GM12878 (cell line): ENCODE results near the gene CCDC88C. TPM values are rescaled to one million over a fixed set of nuclear protein-coding genes. Genes with fewer than 3 reads are reported as not detected.

Experiments
- ATAC-seq: fragments of 200-7000 bp; cut with Tn5 transposase; 3 replicates; pipeline ENCODE4 v1.9.1; 2020; ENCODE audit warnings: mild to moderate bottlenecking, moderate library complexity
- BruUV-seq: library from RNA; stranded (reverse); fragments of 400-500 nt; replicated peaks from 2 replicates; lab custom pipeline; 2021; lab: Mats Ljungman, UMichigan
- CTCF ChIA-PET: fragments of 300-600 bp; sonication (Branson Sonifier 250); formaldehyde crosslinking; extraction: SDS; loops from one replicate; lab custom pipeline; 2021; ENCODE audit warnings: inconsistent platforms; lab: Yijun Ruan, JAX
- POLR2A ChIA-PET: fragments of 350-600 bp; formaldehyde crosslinking; extraction: SDS; loops from one replicate; lab custom pipeline; 2021; ENCODE audit warnings: inconsistent platforms; lab: Charles Lee
- RAD21 ChIA-PET: fragments of 300-600 bp; sonication (Branson Sonifier 250); formaldehyde crosslinking; loops from one replicate; lab custom pipeline; 2023; ENCODE audit warnings: antibody characterized with exemption; ENCODE audit not compliant: unreplicated experiment; lab: Charles Lee
- SMC1A ChIA-PET: fragments of 300-600 bp; sonication (Branson Sonifier 250); formaldehyde crosslinking; loops from one replicate; lab custom pipeline; 2023; ENCODE audit not compliant: unreplicated experiment, uncharacterized antibody; lab: Charles Lee
- DNase-seq: peaks from one replicate; pipeline ENCODE4 v3.0.0-alpha.2; 2011; ENCODE audit warnings: low read depth, low spot score
- FAIRE-seq: peaks from 3 replicates; lab custom pipeline; 2011; peaks lifted over from hg19 to GRCh38; lab: Jason Lieb, UNC
- H2AFZ ChIP-seq: 2 replicates; pipeline ENCODE4 v1.6.0; 2011; ENCODE audit warnings: low read depth, low read length, control low read depth; ENCODE audit not compliant: control insufficient read depth
- H3K27ac ChIP-seq: 2 replicates; pipeline ENCODE4 v1.5.1; 2011; ENCODE audit warnings: control low read depth; ENCODE audit not compliant: control insufficient read depth, insufficient read depth
- H3K27me3 ChIP-seq, 2 experiments: replicated peaks in 1 of 2; 2 replicates each; pipeline versions ENCODE4 v1.6.0 to v1.6.1; 2011; ENCODE audit warnings: low read length in 1 of 2; ENCODE audit not compliant: control insufficient read depth in 2 of 2, insufficient read depth in 2 of 2
- H3K36me3 ChIP-seq, 2 experiments: 2 replicates each; pipeline ENCODE4 v1.5.1; 2011; ENCODE audit warnings: low read length in 1 of 2; ENCODE audit not compliant: control insufficient read depth in 2 of 2, insufficient read depth in 2 of 2
- H3K4me1 ChIP-seq: 2 replicates; pipeline ENCODE4 v1.6.1; 2011; ENCODE audit warnings: mild to moderate bottlenecking, low read length, moderate library complexity, mixed read lengths; ENCODE audit not compliant: control insufficient read depth, insufficient read depth
- H3K4me2 ChIP-seq: 2 replicates; pipeline ENCODE4 v1.6.0; 2011; ENCODE audit warnings: control low read depth; ENCODE audit not compliant: control insufficient read depth, insufficient read depth
- H3K4me3 ChIP-seq: fragments of 200-600 bp; sonication (generic); 2 replicates; pipeline ENCODE4 v1.5.1; 2016
- H3K79me2 ChIP-seq: 2 replicates; pipeline ENCODE4 v1.6.0; 2011; ENCODE audit warnings: low read length; ENCODE audit not compliant: control insufficient read depth, insufficient read depth
- H3K9ac ChIP-seq: 2 replicates; pipeline ENCODE4 v1.8.0; 2011; ENCODE audit warnings: low read length, control low read depth, mixed read lengths; ENCODE audit not compliant: control insufficient read depth, insufficient read depth
- H3K9me3 ChIP-seq: replicated peaks from 3 replicates; pipeline ENCODE4 v1.5.1; 2011; ENCODE audit warnings: mild to moderate bottlenecking, low read length; ENCODE audit not compliant: control insufficient read depth, insufficient read depth
- H4K20me1 ChIP-seq: 2 replicates; pipeline ENCODE4 v1.6.0; 2011; ENCODE audit not compliant: control insufficient read depth, insufficient read depth
- CBX3 ChIP-seq: fragments of 200-600 bp; sonication (generic); IDR thresholded peaks from 2 replicates; pipeline ENCODE4 v1.6.1; 2016; ENCODE audit warnings: low read depth, borderline replicate concordance
- CTCF ChIP-seq, 3 experiments: IDR thresholded peaks in 2 of 3; conservative IDR thresholded peaks in 1 of 3; 2 replicates each; pipeline ENCODE4 v1.5.1; 2011; ENCODE audit warnings: low read depth in 3 of 3, low read length in 3 of 3, mild to moderate bottlenecking in 3 of 3, control low read depth in 2 of 3, moderate library complexity in 2 of 3, inconsistent platforms in 1 of 3, mixed read lengths in 1 of 3; ENCODE audit not compliant: control insufficient read depth in 2 of 3, insufficient read depth in 1 of 3; ENCODE audit errors: extremely low read depth in 1 of 3
- ELK1 ChIP-seq: IDR thresholded peaks from 2 replicates; pipeline ENCODE4 v1.6.1; 2012; ENCODE audit warnings: low read depth, low read length, improper control_type of control experiment
- EP300 ChIP-seq, 2 experiments: fragments of 150-350 bp in 1 of 2; IDR thresholded peaks; 2 replicates each; pipeline ENCODE4 v1.6.1; 2011 to 2012; ENCODE audit warnings: low read depth in 2 of 2, low read length in 2 of 2, borderline replicate concordance in 1 of 2, improper control_type of control experiment in 1 of 2, inconsistent platforms in 1 of 2; ENCODE audit not compliant: control insufficient read depth in 1 of 2
- IKZF2 ChIP-seq, 2 experiments: fragments of 450-650 bp; IDR thresholded peaks; 2 replicates each; pipeline ENCODE4 v1.6.1; 2017; ENCODE audit warnings: mild to moderate bottlenecking in 2 of 2, moderate library complexity in 2 of 2
- KDM1A ChIP-seq: fragments of 200-600 bp; sonication (generic); IDR thresholded peaks from 2 replicates; pipeline ENCODE4 v1.6.1; 2016; ENCODE audit warnings: borderline replicate concordance
- KLF5 ChIP-seq: fragments of 450-650 bp; IDR thresholded peaks from 2 replicates; pipeline ENCODE4 v1.6.1; 2014; ENCODE audit warnings: mild to moderate bottlenecking; ENCODE audit not compliant: partially characterized antibody
- NR2C2 ChIP-seq: IDR thresholded peaks from 2 replicates; pipeline ENCODE4 v1.6.1; 2011; ENCODE audit warnings: borderline replicate concordance, low read depth; ENCODE audit not compliant: control insufficient read depth, insufficient read length
- SKIL ChIP-seq: fragments of 450-650 bp; IDR thresholded peaks from 2 replicates; pipeline ENCODE4 v1.6.1; 2017; ENCODE audit warnings: mild to moderate bottlenecking, low read depth, inconsistent platforms; ENCODE audit not compliant: poor library complexity, severe bottlenecking
- SMAD1 ChIP-seq: fragments of 450-650 bp; IDR thresholded peaks from 2 replicates; pipeline ENCODE4 v1.6.1; 2018; ENCODE audit warnings: mild to moderate bottlenecking, low read depth; ENCODE audit not compliant: partially characterized antibody
- SREBF1 ChIP-seq: IDR thresholded peaks from 2 replicates; pipeline ENCODE4 v1.6.1; 2012; ENCODE audit warnings: mild to moderate bottlenecking, low read length
- YBX1 ChIP-seq: fragments of 450-650 bp; IDR thresholded peaks from 2 replicates; pipeline ENCODE4 v1.6.1; 2016; ENCODE audit warnings: antibody characterized with exemption
- ZBTB11 ChIP-seq: fragments of 450-650 bp; formaldehyde crosslinking; IDR thresholded peaks from 2 replicates; pipeline ENCODE4 v1.5.0; 2022; ENCODE audit warnings: mild to moderate bottlenecking, missing genetic modification characterization
- WGBS: methylation state at CpG from one replicate; pipeline ENCODE4 v1.1.6; 2016; ENCODE audit warnings: low lambda C conversion rate; ENCODE audit not compliant: insufficient replicate concordance, insufficient coverage; ENCODE audit errors: missing lambda C conversion rate; 5-methylcytosine and 5-hydroxymethylcytosine counted together
- in situ Hi-C: fragments of 300-500 bp; cut with MboI; formaldehyde crosslinking; loops from 9 replicates; pipeline ENCODE4 v1.14.3; 2018; ENCODE audit warnings: mixed read lengths
- intact Hi-C: fragments of 100-400 bp; cut with micrococcal nuclease; formaldehyde crosslinking; loops from one replicate; pipeline ENCODE4 v1.14.2; 2022; ENCODE audit not compliant: unreplicated experiment
- polyA plus RNA-seq, 11 experiments: library from polyadenylated mRNA; depleted of rRNA in 4 of 11; unstranded in 6 of 11; stranded (reverse) in 5 of 11; fragments of >200 nt; fragmentation: Nextera tagmentation in 4 of 11; fragmentation: Illumina TruSeq in 1 of 11; extraction: Ambion mirVana in 4 of 11; extraction: Trizol in 1 of 11; gene quantifications; 1 replicate in 1 of 11; 2 replicates in 10 of 11; pipeline versions ENCODE4 v1.2.1 to v1.2.3, GENCODE V29; 2011 to 2016; ENCODE audit warnings: inconsistent platforms in 2 of 11, missing spikeins in 2 of 11, low read depth in 1 of 11
- total RNA-seq, 4 experiments: library from RNA; depleted of rRNA in 3 of 4; stranded (reverse); fragments of >200 nt in 3 of 4; fragmentation: Illumina TruSeq in 1 of 4; extraction: Trizol in 1 of 4; gene quantifications; 2 replicates each; pipeline versions ENCODE4 v1.2.1 to v1.2.3, GENCODE V29; 2013 to 2021

Gene CCDC88C
- total and polyA plus RNA-seq, 10 of the 15 experiments (the other 5 are each of a cell fraction or from before 2014, with no cell fraction given), result 4.0 to 79.6 (median 36.6) TPM

- under 1% methylated on average over 9 of the region's 9 CpGs for WGBS
- Histone ChIP-seq H3K9ac (peak overlapping the region; percentile 81), H2AFZ (no peak overlapping the region), H3K4me1 (peaks cover 66% of the 10 kb centered on the region), H3K9me3 (no peaks in the 10 kb centered on the region; the same call in 2 of the 3 replicates), H3K27me3 (no peaks in the 10 kb centered on the region), H3K4me3 (peak overlapping the region; percentile 45; the same call in 1 of the 2 replicates), H3K4me2 (peak overlapping the region; percentile 100), H3K27ac (peak overlapping the region; percentile 98), H3K36me3 (peaks cover 9 to 12% of the 10 kb centered on the region in 2 experiments), H3K79me2 (peaks cover 81% of the 10 kb centered on the region), H4K20me1 (no peaks in the 10 kb centered on the region)
- SMC1A ChIA-PET, result interaction anchor here (0.7 to 13.7 kb wide), 11 partner anchors 15 to 689 kb away, joined by 3 to 349 read pairs (median 8); partner anchors contain the start of gene CCDC88C
- intact Hi-C loops, result loop anchor here (1.0 to 2.0 kb wide), 3 partner anchors 16 to 67 kb away; no protein-coding TSS in a partner anchor
- POLR2A ChIA-PET, result interaction anchor here (0.9 to 9.6 kb wide), 10 partner anchors 16 to 66 kb away, joined by 3 to 140 read pairs (median 6); partner anchors contain the start of gene CCDC88C
- no TSS peak for BruUV-seq
- no peak for DNase-seq
- FAIRE-seq, result no peak
- CTCF ChIA-PET, result interaction anchor here (0.7 to 6.1 kb wide), 10 partner anchors 14 to 120 kb away, joined by 3 to 69 read pairs (median 8); partner anchors contain the start of gene CCDC88C
- in situ Hi-C loops, result no loop called here
- RAD21 ChIA-PET, result interaction anchor here (0.9 to 9.6 kb wide), 10 partner anchors 14 to 288 kb away, joined by 3 to 236 read pairs (median 22); partner anchors contain the start of genes CCDC88C and RPS6KA5
- ATAC-seq, result peak; percentile 17
- TF ChIP-seq SREBF1 (no peak), KLF5 (no peak), SMAD1 (no peak), IKZF2 (IDR thresholded peaks at IDR 0.05) (peak; percentile 67 to 69), CTCF (IDR thresholded peaks at IDR 0.05 in 2 of 3, conservative IDR thresholded peaks at IDR 0.05 in 1 of 3; ENCODE audit: control insufficient read depth in 2 of 3, extremely low read depth in 1 of 3, insufficient read depth in 1 of 3, low read depth in 3 of 3, low read length in 3 of 3) (no peak), KDM1A (no peak), CBX3 (no peak), NR2C2 (no peak), ZBTB11 (CRISPR knock-in tag) (no peak), ELK1 (no peak), YBX1 (no peak), SKIL (no peak), EP300 (IDR thresholded peaks at IDR 0.05; ENCODE audit: borderline replicate concordance in 1 of 2, control insufficient read depth in 1 of 2, low read depth in 2 of 2, low read length in 2 of 2) (no peak)
These were observed 68.7 kb downstream of the CCDC88C start for GRCh38 chr14:91348845-91349465.
